RPMI7951 (cell line): ENCODE measurements around the gene ST8SIA4. TPM values are rescaled to one million over a fixed set of nuclear protein-coding genes. Genes with fewer than 3 reads are reported as not detected.

ENCODE experiments used
- DNase-seq: peaks from one replicate; pipeline ENCODE4 v3.0.0-alpha.2; 2012; ENCODE audit warnings: low read depth
- total RNA-seq: library from RNA; depleted of rRNA; stranded (reverse); fragments of >200 nt; shearing (Covaris generic); gene quantifications from 2 replicates; pipeline ENCODE4 v1.2.3, GENCODE V29; 2014

Gene ST8SIA4
- total RNA-seq, 1 experiment from 2014 or later, result 0.36 TPM

DNA sequence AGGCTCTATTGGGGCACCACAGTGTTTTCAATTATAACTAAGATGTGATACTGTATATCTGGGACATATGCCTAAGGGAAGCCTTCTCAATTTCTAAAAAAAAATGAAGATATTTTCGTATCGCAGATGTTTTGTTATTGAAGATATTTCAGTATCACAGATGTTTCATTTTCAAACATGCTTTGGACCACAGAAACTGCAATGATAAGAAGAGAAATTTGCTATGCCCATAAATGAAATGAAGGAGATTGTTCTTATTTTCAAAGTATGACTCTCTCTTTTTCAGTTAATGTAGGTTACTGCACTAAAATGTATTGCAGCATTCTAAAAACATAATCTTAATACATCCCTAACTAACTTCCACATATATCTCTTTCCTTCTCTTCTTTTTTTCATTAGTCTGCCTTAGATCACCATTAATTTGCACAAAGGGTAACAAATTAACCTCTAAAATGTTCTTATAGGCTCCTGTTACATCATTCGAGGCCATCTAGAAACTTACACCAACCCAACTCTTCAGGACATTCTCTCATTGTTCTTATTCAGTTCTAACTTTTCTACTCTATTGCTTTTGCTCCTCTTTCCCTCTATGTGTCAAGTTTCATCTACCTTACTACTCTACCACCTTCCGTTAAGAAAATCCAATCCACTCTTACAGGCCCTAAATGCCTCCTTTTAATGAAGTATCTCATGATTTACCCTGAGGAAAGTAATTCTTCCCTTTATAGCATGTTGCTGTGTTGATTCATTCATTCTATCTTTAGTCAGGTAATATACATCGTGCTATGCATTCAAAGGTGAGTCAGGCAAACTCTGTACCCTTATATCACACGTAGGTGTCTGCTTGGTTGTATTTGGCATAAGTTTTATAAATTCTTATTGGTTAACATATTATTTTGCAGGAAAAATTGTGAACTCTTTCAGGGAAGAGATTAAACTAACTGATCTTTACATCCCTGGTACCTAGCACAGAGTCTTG, 70.5 kb downstream of the ST8SIA4 start:
- no peak for DNase-seq

DNA sequence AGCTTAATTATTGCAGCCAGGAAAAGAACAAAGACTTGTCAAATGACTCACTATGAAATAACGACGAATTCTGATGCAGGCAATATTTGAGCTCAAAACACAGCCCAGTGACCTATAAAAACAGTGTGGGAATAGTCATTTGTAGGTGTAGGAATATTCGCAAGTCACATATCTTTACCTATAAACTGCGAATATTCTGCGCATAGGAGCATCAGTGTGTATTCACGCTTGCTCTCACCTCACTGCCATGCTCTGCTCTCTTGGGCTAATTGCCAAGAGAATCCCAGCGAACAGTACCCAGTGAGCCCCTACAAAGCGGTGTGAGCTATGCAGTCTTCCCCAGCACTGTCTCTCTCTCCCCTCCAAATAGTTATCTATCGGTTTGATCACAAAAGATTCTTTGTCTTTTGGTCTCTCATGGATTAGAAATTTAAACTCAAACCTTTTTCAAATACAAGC, 74.2 kb downstream of the ST8SIA4 start:
- no peak for DNase-seq

DNA sequence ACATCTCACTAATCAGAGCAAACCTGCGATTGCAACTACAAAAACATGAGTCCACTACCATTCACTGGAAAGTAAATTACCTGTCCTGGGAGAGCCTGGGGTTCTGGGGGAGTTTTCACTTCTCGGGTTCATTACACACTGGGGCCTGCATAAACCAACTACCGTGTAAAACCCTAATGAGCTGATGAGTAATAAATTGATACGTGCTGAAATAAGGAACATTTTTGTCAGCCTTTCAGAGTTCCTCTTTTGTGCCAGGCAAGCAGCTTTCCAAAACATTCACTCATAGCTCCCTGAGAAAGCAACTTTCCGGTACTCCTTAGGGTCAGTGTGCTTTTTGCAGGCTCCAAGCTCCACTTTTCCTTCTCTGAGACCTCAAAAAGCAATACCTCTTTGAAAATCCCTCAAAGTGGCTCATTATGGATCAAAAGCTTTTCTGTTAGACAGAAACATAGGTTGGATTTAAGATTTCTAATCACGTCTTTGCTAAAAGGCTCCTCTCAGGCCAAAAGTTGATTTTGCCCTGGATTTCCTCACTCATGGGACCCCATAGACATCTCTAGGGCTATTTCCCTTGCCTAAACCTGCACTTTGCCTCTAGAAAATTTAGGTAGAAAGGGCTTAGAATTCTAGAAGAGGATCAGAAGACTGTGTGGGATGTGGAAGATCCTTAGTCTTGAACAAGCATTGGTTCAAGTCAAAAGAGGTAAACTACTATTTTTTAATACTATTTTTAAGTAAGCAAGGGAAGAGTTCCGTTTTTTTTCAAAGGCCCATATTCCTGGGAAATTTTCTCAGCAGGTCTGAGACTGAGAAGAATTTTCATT, 74.8 kb downstream of the ST8SIA4 start:
- no peak for DNase-seq

DNA sequence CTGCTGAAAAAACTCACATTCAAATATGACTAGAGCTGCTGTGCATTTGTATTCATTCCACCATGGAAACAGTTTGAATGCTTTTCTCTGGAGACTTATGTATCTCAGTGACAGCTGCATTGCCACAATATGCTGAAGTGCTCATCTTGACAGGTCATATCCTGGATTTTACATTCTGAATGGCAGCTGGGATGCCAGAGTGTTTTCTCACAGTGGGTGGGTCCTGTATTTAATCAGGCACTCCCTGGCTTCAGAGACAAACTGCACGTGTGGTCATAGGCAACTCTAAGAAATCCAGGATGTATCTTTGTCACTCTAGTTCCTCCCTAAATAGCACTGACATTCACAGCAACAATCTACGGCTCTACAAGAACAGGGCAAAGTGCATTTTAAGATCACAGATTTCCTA, 75.6 kb downstream of the ST8SIA4 start:
- DNase-seq, result peak; percentile 37

DNA sequence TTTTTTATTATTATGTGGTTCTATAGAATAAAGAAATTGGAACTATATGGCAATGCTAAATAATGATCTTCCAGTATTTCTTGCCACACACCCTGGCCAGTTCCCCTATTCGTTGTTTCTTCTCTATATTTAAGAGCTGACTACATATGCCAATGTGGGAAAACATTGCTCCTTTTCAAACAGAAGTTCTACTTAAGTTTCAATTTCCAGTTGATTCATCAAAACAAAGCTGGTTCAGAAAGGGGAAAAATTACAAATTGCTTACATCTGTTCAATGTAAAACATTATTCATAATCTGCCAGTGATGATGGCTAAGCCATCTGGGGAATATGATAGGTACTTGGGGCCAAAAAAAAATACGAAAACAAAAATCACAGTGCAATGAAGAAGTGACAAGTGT, 76.9 kb downstream of the ST8SIA4 start:
- peak; percentile 1 for DNase-seq

DNA sequence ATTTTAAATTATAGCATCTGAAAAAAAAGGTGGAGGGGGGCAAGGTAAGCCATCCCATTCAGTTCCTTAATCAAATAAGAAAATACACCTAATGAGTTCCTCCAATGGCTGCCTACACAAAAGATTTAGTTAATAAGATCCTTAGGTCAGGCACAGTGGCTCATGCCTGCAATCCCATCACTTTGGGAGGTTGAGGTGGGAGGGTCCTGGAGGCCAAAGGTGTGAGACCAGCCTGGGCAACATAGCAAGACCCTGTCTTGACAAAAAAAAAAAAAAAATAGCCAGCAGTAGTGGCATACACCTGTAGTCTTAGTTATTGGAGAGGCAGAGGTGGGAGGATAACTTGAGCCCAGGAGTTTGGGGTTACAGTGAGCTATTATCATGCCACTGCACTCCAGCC, 78.4 kb downstream of the ST8SIA4 start:
- DNase-seq, result no peak

DNA sequence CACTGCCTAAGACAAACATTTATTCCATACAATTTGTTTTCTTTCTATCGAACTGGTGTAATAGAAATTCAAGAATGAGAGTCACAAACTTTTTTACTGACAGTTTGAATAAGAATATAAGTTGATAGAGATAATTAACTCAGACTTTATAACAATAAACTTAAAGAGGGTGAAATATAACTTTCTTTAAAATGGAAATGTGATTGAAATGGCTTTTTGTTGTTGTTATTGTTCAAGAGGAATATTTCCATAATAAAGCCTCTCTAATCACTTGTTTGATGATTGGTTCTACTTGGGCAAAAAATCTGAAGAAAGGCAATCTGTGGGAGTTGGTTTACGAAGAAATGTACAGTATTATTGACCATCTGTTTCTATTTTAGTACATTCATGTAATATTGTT, 79.3 kb downstream of the ST8SIA4 start:
- no peak for DNase-seq

DNA sequence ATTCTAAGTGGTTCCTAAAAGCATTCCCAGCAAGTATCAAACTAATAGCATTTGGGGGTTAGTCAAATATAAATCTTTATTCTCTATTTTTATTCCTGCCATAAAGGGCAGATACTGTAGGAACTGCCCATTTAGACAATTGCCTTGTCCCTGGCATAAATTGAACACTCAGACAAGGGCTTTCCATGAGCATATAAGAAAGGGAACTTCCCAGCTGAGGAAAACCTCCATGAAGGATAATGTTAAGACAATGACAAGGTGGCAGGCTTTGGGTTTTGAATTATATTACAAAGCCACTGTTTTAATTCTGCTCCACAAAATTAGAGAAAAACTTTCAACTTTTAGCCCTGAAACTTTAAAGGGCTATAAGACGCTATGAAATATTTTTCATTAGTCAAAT, 81.3 kb downstream of the ST8SIA4 start:
- DNase-seq, result no peak

DNA sequence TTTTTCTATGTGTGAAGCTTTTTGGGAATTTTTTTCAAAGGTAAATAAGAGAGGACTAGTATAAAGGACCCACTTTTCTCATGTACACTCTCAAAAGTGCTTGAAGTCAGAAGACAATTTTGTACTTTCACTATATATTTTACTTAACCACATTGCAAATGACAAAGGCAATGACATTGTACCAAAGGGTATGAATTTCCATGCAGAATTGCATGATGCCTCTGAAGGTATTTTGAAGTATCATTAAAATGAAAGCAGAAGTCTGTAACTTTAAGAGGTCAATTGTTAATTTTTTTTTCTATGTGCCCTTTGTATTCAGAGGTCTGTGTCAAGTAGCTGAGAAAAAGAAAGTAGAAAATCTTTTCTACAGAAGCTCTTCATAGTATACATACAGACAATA, 84.7 kb downstream of the ST8SIA4 start:
- DNase-seq, result no peak

DNA sequence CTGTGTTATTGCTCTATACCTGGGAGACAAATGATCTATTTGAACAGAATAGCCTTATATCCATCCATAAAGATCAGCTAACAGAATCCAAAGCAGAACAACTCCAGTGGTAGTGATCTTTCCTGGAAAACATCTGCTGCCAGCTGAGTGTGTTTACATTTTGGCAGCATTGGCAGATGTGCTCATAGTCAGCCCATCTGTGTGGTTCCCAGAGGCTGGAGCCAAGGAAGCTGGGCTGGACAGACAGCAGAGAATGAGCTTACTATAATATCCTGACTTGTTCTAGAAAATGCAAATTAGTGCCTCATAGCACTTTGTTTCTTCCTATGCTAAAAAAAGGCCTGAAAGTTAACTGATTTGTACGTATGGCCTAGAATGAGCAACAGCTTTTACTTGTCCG, 99.7 kb downstream of the ST8SIA4 start:
- peak; percentile 24 for DNase-seq

DNA sequence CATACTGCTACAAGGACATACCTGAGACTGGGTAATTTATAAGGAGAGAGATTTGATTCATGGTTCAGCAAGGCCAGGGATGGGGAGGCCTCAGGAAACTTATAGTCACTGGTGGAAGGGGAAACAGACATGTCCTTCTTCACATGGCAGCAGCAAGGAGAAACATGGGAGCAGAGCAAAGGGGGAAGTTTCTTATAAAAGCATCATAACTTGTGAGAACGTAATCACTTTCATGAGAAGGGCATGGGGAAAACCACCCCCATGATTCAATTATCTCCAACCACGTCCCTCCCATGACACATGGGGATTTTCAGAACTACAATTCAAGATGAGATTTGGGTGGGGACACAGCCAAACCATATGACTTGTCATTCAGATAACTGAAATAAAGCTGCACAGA, 100.9 kb downstream of the ST8SIA4 start:
- DNase-seq, result no peak

DNA sequence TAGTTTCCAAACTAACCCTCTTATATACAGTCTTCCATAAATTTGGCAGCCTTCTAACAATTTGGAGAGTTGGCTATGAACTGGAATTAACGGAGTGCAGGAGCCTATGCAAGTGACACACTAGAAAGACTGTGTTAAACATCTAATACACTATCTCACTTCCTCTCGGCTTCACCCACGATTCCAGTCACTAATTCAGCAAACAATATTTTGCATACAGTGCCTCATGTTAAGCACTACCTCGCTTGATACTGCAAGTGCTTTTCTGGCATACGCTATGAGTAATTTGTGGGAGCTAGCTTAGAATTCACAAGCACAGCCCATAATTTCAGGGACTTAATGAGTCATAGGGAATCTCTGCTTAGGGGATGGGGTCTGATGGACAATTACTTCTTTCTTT, 102.5 kb downstream of the ST8SIA4 start:
- DNase-seq, result no peak

DNA sequence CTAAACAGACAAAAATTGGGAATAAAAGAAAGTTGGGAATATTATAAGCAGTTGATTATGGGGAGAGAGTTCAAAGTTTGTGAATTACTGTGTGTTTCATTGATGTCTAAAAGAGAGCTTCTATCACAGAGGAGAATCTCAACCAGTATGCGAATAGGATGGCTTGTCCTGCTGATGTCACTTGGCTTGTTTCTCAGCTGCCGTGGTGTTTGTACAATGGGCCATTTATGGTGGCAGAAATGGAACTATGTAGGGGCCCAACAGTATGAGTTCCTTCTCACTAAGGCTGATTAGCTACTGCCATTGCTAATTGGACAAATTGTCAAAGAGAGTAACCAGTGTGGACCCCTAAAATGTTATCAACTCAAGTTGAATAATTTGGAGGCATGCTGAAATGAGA, 103.9 kb downstream of the ST8SIA4 start:
- no peak for DNase-seq

DNA sequence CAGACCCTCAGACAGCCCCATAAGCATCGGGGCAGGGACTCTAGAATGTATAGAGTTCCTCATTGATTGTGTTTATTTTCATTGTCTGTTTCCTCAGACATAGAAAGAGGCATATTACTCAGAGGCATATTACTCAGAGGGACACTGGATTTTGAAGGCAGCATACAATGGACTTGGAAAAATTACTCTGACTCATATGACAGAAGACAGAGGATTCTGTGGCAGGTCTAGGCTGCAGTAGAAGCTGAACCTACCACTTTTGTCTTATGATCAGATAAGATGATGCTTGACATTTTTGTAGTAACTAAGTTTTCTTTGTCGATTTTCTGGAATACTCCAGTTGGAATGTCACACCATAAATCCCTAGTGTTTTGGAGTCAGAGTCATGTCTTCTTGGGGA, 105.2 kb downstream of the ST8SIA4 start:
- peak; percentile 11 for DNase-seq

DNA sequence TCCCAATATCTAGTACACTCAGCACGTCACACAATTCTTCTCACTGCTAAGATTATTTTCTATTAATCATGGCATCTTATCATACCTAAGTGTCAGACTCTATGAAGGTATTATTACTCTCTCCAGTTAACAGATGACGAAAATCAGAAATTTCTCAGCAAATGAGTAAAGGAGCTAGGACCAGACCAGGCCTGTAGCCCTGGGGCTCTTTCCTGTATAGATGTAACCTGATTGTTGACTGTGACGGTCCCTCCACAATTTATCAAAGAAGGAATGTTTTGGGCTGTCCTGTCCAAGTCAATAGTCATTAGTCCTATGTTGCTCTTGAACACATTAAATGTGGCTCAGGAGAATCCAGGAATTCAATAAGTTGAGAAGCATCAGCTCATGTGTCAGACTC, 106.2 kb downstream of the ST8SIA4 start:
- DNase-seq, result no peak

DNA sequence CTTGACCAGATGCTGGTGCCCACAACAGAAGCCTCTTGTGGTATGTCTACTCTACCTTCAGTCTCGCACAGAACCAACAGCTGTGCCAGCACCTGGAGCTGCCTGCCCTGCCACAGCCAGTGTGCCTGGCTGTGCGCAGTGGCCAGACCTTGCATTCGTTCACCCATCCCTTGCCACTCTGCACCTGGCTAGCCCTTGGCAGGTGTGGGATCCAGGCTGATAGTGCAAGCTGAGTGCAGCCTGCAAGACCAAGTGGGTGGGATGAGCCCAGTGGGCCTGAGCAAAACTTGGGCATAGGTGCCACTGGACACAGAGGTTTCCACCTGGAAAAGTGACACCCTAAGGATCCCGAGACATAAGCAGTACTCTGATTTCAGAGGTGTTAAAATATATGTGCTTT, 108.2 kb downstream of the ST8SIA4 start:
- DNase-seq, result no peak

DNA sequence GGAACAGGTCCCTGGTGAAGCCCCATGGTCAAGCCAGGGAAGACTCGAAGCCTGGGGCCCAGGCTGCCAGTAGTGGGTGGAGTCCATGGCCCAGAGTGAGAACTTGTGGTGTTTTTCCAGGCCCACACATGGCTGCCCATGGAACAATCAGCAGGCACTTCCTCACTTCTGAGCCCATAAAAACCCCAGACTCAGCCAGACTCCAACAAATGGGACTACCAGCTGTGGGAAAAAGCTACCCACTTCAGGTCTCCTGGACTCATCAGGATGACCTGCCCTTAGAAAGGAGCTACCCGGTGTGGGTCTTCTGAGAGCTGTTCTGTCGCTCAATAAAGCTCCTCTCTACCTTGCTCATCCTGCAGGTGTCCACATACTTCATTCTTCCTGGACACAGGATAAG, 108.9 kb downstream of the ST8SIA4 start:
- DNase-seq, result no peak

DNA sequence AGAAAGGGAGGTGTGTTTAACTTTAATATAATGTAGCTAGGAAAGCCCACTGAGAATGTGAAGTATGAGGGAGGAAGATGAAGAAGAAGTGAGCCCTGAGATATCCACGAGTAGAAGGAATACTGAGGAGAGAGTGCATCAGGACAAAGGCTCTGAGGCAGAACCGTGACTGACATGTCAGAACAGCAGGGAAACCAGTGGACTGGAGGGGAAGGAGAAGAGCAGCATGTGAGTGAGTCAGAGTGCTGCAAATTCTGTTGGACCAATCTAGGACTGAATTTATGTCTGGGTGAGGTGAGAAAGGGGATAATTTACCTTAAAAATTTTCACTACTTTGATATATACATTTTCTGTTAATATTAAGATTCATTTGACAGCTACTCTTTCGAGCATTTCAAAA, 110.3 kb downstream of the ST8SIA4 start:
- DNase-seq, result no peak

DNA sequence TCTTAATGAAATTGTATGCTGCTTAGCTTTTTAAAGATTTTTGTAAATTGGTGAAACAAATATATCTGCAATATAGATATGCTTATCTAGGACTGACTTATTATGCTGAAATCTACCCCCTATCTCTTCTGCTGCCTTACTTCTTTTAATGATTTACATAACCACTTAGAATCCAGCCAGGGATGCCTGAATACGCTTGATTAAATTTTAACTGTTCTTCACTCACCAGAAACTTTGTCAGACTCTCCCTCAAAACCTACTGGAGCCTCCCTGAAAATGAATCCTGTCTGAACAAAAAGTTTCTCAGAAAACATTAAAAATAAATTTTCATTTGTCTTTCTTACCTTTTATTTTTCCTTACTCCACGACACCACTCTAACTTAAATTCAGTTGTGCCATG, 111.7 kb downstream of the ST8SIA4 start:
- DNase-seq, result no peak

DNA sequence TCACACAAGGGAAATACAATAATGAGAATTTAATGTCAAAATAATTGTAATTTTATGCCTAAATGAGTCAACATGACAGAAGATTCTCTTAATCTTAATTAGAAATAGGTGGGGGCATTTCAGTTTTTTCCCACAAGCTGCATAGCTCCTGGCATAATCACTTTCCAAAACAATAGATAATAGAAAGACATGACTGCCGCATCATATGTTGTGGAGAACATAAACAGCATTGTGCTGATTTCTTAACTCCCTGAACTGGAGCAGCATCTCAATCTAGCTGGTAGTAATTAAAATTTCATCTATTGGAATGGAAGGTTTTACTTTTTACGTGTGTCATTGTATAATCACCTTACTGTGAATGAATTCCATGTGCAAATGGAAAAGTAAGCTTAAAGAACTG, 112.1 kb downstream of the ST8SIA4 start:
- DNase-seq, result no peak

DNA sequence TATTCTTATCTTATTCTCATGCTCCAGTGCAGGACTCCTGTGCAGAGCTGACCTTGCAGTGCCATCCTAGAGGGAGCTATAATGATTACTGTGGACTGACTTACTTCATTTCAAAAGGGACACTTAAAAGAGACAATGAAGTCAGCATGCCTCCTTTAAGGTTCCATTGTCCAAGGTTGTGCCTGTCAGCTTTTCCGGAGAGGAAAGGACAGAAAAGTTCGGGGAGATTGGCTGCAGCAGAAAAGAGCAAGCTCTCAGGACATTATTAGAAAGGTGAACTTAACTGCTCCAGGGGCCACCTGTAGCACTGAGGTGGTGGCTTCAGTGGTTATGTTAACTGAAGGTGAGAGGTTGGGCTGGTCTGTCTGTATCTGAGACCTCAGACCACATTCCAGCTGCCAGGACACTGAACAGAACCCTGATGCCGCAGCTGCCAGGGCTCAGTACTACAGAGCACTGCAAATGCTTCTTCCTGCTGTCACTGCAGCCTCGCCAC, 112.9 kb downstream of the ST8SIA4 start:
- no peak for DNase-seq

DNA sequence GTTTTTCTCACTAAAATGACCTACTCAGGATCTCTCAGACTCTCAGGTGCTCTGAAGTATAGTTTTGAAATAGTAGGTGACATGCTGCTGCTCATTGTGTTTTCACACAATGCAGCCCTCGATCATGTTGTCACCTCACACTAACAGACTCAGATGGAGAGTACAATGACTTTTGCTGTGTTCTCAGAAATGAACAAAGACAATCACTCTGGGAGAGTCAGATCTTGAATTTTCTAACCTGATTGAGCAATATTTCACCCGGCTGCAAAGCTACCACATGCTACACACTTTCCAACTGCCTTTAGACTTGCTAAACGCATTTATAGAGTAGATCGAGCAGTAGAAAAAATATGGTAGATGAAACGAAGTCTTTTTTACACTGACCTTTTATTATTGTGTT, 113.4 kb downstream of the ST8SIA4 start:
- DNase-seq, result no peak

DNA sequence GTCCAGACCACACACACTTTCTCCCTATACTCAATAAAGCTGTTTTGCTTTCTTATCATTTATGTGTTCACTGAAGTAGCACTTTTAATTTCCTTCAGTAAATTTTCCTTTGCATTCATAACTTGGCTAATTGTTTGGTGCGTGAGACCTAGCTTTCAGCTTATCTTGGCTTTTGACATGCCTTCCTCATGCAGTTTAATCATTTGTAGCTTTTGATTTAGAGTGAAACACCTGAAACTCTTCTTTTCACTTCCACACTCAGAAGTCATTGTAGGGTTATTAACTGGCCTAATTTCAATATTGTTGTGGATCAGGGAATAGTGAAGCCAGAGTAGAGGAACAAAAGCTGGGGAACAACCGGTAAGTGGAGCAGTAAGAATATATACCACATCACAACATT, 114.7 kb downstream of the ST8SIA4 start:
- no peak for DNase-seq
